ENCODE measurements around the gene DRD2.

DRD2 gene

DNA sequence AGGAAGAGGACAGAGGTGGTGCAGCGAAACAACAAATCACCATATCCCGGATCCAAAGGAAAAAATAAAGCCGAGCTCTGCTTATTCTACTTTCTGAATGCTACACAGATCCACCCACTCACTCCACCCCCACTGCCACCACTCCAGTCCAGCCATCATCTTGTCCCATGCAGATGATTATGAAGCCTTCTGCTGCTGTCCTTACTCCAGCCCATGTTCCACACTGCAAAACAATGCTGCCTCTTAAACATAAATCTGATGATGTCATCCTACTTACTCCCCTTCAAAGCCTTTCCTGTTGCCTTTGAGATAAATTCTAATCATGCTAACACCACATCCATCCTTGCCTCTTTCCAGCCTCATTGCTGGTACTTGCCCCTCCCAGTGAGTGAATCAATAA, 6.5 kb upstream of the DRD2 start:
- DNase-seq = no peak

DNA sequence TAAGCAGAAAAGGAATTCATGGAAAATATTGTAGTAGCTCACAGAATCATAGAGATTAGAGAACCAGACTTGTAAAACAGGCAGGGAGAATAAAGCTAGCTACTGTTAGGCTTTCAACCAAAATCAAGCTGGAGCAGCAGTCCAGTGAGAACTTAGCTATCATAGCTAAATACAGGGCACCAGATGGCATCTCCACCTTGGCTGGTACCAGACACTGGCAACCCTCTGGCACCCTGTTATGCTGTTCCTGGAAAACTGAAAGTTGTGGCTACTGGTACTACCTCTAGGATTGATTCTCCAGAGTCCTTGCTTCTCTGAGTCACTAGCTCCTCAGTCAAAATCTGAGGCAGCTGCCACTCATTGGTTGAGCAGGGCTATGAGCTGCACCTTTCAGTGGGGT, 6.0 kb upstream of the DRD2 start:
- DNase-seq = no peak

DNA sequence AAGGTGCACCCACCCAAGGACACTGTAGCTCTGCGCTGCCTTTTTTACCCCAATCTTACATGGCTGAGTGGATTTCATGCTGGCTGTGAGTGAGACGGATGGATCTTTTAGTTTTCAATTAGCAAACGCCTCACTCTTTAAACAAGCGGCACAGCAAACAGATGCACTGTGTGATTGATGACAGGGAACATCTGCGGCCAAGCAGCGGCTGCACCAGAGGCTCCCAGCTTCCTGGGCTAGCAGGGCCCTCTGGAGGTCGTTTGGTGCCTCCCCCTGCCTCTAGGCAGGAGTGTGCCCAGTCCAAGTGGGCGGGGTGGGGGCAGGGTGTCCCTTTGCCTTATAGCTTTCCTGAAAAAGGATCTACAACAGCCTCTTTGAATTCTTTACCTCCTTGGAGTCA, 2.1 kb upstream of the DRD2 start:
- no peak for DNase-seq

- no peak for DNase-seq
Measured at GRCh38 chr11:113476553-113476952, 1.4 kb upstream of the DRD2 start.

DNA sequence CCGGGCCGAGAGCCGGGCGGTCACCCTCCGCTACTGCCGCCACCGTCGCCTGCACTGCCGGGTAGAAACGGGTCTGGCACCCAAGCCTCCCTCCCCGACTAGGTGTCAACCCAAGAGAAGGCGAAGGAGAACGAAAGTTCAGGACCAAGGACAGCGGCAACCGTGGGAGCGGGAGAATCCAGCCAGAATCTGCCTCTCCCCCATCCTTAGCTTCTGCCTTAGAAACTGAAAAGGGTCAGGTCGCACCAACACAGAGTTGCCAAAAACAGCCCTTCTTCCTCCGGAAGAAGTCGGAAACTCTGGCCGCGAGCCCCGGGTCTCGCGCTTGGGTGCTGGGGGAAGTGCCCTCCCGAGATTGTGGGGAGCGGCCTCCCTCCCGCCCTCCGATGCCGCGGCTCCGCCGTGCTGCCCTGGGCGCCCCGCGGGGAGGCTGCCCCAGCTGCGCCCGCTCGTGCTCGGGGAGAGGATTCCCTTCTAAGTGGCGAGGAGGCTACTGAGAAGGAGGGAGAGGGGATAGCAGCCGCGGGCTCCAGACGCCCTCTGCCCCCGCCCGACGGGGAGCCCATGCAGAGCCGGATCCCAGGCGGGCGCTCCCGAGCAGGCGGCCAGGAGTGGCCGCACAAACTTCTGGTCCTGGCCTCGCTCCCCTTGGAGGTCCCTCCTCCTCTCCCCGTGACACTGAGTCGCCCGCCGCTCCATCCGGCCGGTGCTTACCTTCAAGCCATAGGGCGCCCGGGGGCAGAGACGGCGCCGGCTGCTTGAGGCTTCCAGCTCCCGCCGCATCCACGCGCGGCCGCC, 637 bp downstream of the DRD2 start:
- peak; percentile 86 for DNase-seq

- no peak for DNase-seq
Measured at GRCh38 chr11:113473983-113474361, 1.2 kb downstream of the DRD2 start.

GRCh38 chr11:113472471-113472870, 2.7 kb downstream of the DRD2 start:
- DNase-seq = no peak

DNA sequence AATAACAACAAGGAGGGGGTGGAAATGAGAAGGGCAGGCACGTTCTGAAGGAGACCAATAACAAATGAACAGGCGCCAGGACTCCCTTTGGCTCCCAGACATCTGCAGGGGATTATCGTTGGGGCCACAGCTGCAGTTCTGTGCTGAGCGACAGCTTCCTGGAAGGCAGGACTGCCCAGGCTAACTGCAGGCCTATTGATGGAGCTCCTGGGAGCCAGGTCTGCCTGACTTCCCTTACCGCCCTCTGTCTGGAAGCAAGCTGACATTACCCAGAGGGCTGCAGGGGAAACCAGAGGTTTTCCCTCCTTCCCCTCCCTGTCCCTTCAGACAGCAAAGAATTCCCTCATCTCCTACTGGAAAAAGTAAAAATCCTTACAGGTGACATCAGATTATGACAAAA, 5.0 kb downstream of the DRD2 start:
- no peak for DNase-seq

- DNase-seq = no peak
Measured at GRCh38 chr11:113468726-113469345, 6.4 kb downstream of the DRD2 start.

DNA sequence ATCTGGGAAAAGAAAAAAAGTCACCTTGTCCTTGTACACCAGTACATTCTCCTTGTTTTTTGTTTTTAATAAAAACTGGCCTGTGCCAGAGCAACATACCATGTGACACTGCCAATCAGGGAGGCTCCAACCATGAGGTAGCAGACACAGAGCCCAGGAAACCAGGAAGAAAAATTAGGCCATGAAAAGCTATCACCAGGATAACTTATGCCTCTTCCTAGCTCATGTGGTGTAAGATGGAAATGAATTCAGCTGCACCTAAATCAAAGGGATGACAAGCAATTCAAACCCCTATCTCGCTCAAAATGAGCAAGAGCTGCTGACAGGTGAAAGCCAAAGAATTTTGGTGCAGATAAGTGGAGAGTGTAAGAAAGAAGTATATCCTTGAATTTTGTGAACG, 7.7 kb downstream of the DRD2 start:
- DNase-seq = no peak

DNA sequence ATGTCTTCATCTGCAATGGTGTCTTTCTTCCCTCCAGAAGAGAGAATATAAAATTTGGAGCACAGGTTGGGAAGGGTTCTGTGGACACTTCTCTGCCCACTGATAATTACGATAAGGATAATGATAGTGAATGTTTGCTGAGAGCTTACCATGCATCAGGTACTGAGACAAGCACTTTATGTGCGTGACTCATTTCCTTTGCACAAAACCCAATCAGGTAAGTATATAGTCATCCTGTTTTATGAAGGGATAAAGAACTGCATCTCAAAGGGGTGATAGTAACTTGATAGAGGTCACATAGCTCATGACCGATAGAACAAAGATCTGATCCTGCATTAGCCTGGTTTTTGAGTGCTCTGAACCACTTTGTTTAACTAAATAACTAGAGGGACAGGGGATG, 9.4 kb downstream of the DRD2 start:
- DNase-seq = no peak

DNA sequence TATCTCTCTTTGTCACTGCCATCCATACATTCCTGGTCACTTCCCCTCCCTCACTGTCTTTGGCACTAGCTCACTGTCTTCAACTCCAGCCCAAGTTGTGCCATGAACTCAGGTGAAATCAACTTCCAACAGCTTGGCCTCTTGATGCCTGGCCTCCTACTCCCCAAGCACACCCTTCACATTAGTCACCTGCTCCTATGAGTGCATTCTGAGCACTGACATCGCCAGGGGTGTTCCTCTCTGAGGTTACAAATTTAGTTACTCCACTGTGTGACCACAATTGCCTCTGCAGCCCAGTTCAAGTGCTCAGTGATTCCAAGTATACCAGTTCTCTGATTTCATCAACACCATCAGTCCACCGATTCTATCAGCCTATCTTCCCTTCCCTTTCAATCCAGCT, 10.8 kb downstream of the DRD2 start:
- DNase-seq = no peak

DNA sequence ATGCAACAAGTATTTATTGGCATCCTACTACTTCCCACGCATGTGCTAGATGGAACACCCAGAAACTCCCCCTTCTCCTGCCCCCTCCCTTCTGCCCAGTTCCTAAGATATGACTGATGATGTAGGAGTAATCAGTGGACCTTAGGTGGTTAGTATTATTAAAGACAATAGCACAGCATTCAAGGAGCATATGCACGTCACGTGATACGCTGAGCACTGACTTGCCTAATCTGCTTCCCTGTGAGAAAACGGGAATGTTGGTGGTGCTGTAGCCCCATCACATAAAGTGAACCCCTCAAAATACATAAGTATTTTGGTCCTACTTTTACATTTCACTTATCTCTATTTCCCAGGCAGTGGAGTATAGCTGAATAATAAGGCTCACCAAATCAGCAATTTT, 12.4 kb downstream of the DRD2 start:
- no peak for DNase-seq

GRCh38 chr11:113461639-113462038, 13.6 kb downstream of the DRD2 start:
- DNase-seq = no peak

DNA sequence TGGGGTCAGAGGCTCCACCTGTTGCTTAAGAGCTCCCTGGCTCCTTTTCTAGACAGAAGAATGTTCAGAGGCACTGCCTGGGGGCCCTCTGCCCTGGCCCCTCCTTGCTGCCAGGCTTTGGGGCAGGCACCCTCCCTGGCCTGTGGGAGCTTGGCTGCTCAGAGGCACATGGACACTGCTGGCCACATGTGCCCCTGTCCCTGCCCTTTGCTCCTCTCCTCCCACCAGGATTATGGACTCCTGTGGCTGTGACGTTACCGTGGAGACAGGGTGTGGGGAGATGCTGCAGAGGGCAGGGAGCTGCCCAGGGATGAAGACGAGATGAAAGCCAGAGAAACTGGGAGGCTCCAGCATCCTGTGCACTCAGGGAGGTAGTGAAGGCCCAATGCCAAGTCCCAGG, 14.7 kb downstream of the DRD2 start:
- no peak for DNase-seq

DNA sequence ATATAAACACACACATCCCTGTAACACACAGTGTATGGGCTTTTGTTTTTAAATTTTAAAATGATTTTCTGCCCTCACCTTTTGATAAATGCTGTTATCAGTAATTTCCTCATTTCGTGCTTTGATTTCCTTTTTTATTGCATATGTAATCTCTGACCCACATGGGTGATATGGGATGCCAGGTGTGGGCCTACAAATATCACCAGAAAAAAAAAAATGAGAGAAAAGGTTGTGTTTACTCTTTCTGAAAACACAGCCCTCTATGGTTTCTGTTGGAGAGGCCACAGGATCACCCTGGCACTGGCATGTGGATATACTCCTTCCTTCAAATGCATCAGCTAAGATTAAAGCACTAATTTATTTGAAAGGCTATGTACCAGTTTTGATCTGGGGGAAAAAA, 17.0 kb downstream of the DRD2 start:
- DNase-seq = no peak

DNA sequence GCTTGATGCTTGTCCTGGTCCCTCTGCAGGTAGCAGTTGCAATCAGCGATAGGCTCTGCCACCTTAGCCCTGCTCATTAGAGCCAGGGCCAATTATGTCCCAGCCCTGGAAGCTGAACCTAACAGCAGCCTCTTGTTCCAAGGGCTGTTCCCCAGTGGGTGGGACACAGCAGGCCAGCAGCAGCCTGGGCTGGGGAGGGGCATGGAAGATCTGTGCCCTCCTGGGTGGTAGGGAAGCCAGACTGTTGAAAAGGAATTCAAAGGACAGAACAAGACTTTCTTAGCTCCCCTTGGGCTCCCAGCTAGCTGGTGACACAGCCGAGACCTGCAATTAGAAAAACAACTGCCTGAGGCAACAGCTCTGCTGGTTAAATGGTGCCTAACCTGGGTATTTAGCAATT, 17.4 kb downstream of the DRD2 start:
- no peak for DNase-seq

GRCh38 chr11:113454455-113454854, 20.7 kb downstream of the DRD2 start:
- no peak for DNase-seq

- DNase-seq = no peak
Measured at GRCh38 chr11:113449743-113450142, 25.5 kb downstream of the DRD2 start.

DNA sequence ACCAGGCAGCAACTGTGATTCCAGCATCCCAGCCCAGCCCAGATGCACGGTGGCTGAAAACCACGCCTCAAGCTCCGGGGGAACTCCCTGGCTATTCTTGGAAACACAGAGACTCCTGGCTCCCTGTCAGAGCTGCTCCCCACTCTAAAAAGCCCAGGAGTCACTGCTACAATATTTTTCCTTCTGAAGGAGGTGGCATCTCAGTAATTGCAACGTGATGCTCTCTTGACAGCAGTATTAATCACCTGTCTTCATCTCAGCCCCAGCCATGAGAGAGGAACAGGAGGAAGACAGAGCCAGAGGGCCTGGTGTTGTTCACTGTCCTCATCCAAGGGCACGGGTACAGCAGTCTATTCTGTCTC, 26.9 kb downstream of the DRD2 start:
- no peak for DNase-seq

- DNase-seq = peak; percentile 7
Measured at GRCh38 chr11:113447621-113448315, 27.4 kb downstream of the DRD2 start.

GRCh38 chr11:113446938-113447337, 28.3 kb downstream of the DRD2 start:
- no peak for DNase-seq

DNA sequence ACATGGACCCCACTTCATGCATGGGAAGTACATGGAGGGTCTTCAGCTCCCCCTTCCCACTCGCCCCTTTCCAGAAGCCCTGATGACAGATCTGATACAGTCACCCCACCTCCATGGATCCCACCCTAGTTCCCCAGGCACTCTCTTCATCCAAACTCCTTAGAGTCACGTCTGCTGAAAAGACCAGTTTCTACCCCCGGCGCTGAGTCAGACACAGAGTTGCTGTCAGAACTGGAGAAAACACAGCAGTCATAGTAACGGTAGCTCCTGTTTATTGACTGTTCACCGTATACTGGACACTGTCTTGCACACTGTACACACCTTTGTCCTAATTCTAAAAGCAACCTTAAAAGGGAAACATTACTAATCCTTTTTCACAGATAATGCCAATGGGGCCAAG, 29.1 kb downstream of the DRD2 start:
- DNase-seq = no peak

DNA sequence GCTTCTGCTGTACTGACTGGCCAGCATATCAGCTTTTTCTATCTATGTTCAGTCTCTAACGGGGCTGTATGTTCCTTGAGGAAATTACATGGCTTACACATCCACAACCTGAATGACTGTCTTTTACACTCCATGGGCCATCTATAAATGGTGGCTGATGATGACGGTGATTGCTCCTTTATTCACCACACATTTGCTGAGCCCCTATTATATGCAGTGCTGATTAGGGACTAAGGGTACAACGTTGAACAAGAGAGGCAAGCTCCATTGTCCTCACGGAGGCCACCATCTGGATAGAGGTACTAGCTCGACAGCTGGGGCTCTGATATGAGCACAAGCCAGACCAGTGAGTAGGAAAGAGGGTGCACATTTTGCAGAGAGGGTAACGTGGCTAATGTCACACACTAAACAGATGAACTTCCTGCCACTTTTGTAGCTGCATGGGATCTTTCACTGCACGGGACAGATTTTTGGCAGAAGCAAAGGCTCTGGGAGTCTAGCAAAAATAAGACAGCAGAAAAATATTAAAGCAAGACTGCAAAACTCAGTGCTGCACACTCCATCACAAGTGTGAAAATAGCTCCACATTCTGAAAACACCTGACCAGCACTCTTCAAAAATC, 30.6 kb downstream of the DRD2 start:
- no peak for DNase-seq

Data from fibroblast of skin of scalp (primary cell).